HG02840 (cell line): ENCODE results near the gene ANXA2R.
"Not testable (repeated sequence)": the region's sequence is repeated elsewhere in the genome, so short reads cannot be mapped to it uniquely, and the experiment has no call there.

ENCODE experiments used
- ATAC-seq: cut with Tn5 transposase; IDR thresholded peaks from one replicate; pipeline ENCODE4 v1.9.1; 2021; ENCODE audit warnings: mild to moderate bottlenecking, moderate library complexity, moderate number of reproducible peaks; ENCODE audit not compliant: unreplicated experiment, low FRiP score

ANXA2R gene, protein sequence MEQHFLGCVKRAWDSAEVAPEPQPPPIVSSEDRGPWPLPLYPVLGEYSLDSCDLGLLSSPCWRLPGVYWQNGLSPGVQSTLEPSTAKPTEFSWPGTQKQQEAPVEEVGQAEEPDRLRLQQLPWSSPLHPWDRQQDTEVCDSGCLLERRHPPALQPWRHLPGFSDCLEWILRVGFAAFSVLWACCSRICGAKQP

DNA sequence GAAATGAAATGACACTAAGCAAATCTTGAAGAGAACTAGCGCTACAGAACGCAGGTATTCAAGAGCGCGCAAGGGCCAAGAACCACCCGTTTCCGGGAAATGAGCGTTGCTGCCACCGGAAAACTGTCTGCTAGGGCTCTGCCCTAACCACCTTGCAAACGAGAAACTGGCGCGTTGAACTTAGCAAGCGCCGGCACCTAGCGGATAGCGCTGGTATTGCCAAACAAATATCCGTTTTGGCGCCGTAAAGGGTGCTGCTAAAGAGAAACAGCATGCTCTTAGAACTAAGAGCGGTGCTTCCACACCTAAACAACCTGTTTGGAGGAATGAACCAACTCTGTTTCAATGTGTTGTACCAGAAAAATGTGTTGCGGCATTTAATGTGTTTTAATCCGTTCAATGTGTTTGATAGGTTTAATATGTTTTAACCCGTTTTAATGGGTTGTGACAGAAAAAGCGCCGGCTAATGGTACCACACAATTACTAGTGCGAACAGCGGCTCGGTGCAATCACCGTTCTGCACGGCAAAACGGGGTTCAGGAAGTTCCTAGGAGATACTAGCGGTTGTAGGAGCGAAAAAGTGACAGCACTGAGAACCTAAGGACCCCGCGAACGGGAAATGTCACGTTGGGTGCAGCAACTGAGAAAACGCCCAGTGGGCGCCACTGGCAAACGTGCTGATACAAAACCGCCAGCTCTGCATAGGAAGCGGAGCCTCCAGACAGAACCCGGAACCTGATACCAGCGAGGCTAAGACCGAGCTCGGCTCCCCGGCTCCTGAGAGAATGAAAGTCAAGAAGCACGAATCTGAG lies at the start of gene ANXA2R:
Gene ANXA2R (minus strand): TSS at position 33 of the 812 bp plus-strand sequence. CDS start 273 bp downstream, outside the sequence.
- peak; percentile 45 for ATAC-seq

DNA sequence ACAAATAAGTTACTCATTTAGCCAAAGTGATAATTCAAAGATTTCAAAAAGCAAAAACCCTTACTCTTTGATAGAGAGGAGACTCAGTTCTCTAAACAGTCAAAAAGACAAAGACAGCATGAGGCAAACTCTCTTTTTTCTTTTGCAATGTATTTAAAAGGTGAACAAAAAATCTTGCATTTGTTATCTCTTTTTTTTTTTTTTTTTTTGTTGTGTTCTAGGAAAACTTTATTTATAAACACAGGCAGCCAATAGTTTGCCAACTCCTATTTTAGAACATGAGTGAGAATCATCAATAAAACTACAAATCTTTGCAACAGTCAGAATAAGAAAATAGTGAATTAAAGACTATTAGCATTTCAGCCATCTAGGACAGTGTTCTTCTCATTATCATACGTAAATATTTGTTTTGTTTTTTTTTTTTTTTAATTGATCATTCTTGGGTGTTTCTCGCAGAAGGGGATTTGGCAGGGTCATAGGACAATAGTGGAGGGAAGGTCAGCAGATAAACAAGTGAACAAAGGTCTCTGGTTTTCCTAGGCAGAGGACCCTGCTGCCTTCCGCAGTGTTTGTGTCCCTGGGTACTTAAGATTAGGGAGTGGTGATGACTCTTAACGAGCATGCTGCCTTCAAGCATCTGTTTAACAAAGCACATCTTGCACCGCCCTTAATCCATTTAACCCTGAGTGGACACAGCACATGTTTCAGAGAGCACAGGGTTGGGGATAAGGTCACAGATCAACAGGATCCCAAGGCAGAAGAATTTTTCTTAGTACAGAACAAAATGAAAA lies 46.2 kb upstream of the ANXA2R start:
- ATAC-seq: not testable (repeated sequence)

DNA sequence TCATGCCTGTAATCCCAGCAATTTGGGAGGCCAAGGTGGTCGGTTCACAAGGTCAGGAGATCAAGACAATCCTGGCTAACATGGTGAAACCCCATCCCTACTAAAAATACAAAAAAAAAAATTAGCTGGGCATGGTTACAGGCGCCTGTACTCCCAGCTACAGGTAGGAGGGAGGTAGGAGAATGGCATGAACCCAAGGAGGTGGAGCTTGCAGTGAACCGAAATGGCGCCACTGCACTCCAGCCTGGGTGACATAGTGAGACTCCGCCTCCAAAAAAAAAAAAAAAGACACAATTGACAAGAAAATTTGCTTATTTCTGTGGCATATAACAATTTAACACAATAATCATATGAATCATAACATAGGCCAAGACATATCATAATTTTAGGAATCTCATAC lies 45.3 kb upstream of the ANXA2R start:
- ATAC-seq: no peak

DNA sequence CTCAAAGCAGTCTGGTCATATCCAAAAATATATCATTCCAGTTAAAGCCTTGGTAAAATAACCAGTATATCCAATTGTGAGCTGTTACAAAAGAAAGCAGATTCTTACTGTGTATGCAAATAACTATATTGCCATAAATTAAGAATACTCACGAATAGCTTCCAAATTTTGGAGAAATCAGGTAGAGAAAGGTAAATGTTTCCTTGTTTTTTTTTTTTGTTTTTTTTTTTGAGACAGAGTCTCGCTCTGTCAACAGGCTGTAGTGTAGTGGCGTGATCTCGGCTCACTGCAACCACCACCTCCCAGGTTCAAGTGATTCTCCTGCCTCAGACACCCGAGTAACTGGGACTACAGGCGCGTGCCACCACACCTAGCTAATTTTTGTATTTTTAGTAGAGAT lies 44.3 kb upstream of the ANXA2R start:
- not testable (repeated sequence) for ATAC-seq

DNA sequence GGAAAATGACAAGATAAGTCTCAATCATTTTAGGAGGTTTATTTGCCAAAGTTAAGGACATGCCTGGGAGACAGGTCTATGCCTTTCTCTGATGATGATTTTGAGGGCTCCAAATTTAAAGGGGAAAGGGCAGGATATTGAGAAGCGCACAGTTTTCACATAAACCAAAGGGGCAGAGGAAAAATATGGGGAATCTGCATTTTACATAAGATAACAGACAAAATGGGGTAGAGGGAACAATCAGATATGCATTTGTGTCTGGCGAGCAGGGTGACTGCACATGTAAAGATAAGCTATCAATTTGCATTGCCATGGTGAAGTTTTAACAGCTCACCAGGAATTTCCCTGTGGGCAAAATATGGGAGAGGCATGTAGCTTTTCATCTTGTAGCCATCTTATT lies 41.2 kb upstream of the ANXA2R start:
- not testable (repeated sequence) for ATAC-seq

DNA sequence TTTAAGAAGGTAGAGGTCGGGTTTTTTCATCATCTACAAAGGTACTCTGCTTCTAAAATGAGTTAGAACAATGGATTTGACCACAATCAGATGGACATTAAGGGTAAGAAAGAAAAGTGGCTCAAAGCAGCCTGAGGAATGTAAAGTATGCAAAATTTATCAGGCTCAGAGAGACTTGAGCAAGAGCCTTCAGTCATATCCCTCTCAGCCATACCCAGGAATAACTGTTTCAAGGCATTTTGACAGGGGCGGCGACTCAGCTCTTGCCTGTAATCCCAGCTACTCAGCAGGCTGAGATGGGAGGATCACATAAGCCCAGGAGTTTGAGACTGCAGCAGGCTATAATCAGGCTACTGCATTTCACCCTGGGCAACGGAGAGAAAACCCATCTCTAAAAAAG lies 38.8 kb upstream of the ANXA2R start:
- no peak for ATAC-seq

DNA sequence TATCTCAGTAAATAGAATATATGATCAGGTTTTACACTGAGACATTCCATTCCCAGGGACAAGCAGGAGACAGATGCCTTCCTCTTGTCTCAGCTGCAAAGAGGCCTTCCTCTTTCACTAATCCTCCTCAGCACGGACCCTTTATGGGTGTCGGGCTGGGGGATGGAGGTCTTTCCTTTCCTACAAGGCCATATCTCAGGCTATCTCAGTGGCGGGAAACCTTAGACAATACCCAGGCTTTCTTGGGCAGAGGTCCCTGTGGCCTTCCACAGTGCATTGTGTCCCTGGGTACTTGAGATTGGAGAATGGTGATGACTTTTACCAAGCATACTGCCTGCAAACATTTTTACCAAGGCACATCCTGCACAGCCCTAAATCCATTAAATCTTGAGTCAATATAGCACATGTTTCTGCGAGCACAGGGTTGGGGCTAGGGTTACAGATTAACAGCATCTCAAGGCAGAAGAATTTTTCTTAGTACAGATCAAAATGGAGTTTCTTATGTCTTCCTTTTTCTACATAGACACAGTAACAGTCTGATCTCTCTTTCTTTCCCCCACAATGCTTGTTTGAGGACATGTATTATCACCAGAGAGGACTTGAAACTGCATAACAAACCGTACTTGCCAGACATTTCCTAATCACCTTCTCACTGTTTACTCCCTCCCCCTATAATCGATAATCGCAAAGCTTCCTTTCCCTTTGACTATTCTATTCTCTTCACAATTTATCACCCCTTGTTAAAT lies 37.5 kb upstream of the ANXA2R start:
- ATAC-seq: not testable (repeated sequence)

DNA sequence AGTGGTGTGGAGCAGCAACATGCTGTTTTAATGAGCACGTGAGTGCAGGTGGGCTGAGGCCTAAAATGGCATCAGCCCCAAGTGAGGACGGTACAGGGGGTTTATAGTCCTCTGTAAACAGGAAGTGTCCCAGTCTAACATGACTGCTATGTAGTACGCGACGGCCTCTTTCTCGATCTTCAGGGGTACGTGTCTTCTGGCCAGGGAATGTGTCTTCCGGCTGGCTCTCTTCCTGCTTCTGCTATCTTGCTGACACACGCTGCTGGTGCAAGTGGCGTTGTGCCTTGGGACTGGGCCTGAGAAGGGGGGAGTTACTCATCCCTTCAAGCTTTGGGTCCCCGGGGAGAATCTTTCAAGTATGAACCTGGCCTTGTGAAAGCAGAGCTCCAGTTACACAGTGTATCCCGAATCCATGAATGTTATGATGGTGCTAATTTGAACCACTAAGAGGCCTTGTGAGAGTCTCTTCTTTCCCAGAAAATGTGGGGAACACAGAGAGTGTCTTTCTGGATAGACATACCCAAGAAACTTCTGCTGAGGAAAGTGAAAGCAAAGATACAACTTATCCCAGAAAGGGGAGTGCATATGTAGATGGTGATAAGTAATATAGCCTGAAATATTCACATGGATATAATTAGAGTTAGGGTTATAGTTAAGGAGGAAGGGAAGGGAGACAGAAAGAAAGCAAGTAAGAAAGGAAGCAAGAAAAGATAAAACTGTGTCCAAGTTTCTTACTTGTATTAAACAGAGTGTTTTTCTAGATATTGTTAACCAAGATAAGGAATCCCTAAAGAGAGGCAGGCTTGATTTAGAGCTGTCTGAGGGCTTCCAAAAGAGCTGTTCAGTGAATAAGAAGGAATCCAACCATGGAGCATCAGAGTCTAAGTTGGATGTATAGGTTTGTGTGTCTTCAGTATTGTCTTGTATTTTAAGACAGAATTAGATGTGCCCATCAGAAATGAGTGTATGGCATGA lies 35.5 kb upstream of the ANXA2R start:
- no peak for ATAC-seq

DNA sequence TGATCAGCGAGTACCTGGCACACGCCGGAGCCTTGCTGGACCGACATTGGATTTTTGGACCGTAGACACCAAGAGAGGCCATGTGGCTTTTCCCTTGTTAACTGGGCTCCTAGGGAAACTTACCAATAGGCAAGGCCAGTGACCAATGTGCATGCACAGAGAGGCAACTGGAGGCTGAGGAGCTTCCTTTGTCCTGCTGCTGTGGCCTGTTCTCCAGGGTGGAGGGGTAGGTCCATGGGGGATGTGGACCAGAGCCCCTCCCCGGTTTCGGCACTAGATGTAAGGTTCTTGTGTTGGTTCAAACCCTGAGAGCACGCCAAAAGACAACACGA lies 34.8 kb upstream of the ANXA2R start:
- ATAC-seq: no peak

DNA sequence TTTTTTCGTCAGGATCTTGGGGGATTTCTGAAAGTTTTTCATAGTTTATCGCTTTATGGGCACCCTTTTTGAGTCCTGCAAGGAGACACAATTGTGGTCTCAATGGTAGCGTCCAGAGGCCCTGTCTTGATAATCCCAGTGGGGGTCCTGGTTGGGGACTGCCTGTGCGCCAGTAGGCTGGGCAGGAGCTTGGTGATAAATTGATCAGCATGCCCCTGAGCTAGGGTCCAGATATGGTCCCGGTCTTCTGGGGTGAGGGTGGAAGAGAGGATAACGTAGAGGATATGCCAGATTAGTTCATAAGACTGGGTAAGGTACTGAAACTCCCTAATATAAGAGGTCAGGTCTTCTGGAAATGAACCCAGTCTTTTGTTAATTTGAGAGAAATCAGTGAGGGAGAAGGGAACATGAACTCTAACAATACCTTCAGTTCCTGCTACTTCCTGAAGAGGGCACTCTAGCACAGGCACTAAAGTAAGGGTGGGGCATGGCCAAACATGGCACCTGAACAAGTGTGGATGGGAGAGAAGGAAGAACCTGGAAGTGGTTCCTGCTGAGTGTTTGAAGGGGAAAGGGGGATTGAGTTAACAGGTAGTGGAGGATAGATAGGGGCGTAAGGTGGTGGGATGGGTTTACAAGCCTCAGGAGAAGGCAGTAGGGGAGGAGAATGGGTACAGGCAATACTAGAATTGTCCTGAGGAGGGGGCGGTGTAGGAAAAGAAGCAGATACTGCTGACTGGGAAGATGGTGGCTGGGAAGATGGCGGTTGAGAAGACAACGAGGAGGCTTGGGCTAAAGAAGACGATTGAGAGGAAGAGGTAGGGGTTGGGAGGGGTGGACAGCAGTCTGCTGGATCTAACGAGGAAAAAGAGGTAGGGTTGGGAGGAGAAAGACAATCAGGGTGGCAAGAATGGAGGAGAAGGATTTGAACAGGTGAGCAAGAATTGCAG lies 33.8 kb upstream of the ANXA2R start:
- no peak for ATAC-seq

DNA sequence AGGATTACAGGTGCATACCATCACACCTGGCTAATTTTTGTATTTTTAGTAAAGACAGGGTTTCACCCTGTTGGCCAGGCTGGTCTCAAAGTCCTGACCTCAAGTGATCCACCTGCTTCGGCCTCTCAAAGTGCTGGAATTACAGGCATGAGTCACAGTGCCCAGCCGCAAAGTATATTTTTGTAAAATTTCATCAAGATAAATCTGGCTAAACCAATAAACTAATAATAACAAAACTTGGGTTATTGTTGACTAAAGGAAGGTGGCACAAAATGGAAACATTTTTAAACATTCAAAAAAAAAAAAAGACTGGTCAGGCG lies 29.2 kb upstream of the ANXA2R start:
- ATAC-seq: not testable (repeated sequence)

DNA sequence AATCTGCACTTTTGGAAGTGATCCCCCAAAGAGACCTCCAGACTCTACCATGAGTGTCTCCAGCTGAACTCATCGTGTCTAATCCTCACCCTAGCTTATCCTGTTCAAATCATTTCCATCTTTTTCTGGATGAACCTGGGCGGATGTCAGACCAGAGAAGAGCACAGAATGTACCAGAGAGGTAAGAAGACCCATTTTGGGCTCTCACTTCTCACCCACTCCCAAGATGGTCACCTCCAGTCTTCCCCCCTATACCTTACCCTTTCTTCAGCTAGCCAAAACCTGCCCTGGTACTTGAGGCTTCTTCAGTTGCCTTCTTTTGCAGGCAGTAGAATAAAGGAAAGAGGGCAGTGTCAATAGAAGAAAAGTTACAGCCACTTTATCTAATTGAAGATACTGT lies 27.9 kb upstream of the ANXA2R start:
- ATAC-seq: no peak

DNA sequence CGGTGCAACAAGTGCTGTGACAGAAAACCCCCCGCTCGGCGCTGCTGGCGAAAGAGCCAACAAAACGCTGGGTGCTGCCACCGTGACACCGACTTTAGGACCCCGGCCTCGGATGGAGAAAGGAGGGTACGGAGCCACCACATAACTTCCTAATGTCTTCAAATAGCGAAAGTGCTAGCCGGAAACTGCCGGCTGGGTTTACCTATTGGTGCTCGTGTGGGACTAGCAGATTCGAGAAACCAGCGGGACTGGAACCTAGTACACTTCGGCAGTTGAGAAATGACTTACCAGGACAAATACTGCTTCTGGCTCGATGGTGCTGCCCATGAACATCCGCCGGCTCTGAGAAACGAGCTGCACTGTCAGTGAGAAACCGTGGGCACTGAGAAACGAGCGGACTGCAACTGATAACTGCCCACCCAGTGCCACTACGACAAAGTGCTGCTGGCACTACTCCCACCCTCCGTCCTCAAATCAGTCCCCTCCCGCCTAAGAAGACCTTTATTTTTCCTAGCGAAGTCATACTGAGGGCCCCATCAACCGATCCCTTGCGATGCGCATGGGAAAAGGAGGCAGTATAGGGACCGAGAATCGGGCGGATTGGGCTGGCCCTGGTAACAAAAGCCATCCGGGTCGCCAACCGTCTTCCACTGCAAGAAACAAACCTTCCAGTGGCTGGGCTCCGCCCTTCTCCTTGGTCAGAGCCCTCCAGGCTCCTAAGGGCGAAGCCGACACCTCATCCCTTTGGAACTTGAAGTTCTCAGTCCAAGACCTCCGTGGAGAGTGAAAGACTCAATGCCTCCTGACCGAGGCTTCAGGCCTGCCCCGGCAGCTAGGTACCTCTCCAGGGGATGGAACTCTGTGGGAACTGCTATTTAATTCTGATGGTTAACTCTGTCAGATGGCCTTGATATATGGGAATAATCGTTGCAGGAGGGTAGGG lies 27.0 kb upstream of the ANXA2R start:
- ATAC-seq: peak; percentile 48

DNA sequence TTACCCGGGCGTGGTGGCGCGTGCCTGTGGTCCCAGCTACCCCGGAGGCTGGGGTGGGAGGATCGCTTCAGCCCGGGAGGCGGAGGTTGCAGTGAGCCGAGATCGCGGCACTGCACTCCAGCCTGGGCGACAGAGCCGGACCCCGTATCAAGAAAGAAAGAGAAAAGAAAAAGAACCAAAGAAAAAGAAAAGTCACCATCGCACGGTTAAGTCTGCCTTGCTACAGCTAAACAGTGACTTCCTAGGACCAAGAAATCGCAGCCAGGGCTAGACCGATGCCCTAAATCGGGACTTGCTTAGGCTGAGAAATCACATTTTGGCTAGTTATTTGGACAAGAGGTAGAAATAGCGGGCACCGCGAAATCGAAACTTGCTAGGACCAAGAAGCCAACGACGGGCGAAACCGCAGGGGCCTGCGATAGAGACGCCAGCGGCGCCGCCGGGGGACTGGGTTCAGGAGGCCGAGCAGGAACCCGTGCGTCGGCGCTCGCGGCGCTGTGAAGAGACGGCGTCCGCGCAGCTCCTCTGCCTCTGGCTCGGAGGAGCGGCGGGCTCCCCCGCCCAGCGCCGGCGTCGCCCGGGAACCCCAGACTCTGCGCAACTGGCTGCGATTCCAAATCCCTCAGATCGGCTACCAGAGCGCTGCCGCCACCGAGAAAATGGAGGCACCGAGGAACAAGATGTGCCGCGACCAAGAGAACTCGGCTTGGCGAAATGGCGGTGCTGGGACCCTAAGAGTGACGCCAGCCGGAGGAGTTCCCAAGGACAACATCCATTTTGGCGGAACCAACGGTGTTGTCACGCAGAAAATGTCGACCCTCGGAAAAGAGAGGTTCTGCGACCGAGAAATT lies 26.1 kb upstream of the ANXA2R start:
- ATAC-seq: peak; percentile 34

DNA sequence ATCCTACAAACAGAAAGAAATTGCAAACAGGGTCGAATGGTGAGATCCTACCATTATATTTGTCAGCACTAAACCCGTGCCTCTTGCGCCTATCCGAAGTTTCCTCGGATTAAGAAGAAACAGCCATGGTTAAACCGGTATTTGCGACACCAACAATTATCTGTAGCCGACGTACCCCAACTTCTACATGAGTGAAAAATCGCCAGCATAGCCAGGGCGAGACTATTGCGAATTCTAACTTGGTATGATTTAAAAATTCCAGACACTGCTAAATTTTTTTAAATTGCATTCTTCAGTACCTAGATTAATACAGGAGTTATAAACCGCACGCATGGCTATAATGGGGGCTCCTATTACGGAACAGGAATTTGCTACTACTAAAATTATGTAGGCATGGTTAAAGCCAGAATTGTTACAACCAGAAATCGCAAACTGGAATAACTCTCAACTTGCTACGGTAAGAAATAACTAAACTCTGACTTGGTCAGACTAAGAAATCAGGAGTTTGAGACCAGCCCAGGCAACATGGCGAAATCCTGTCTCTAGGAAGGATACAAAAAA lies 25.3 kb upstream of the ANXA2R start:
- ATAC-seq: no peak

DNA sequence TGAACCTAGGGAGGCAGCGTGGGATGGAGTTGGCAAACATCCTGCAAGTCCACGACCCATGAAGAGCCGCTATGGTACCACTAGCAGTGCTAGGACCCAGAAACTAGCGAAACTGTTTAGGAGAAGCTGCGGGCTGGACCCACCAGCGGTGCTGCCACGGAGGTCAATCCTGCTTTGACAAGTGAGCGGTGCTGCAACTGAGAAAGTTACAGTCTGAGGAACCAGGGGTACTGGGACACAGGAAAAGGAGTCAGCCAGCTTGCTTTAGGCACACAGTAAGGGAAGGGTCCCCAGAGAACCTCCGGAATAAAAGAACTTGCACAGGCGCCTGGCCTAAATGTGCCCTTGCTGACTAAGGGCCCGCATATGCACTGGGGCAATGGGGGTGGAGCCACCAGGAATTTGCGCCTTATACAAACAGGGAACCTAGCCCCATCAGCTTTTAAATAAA lies 23.6 kb upstream of the ANXA2R start:
- ATAC-seq: no peak
